HepG2 (cell line): ENCODE results near the gene SLC2A10. TPM values are rescaled to one million over a fixed set of nuclear protein-coding genes. Genes with fewer than 3 reads are reported as not detected.
A peak's percentile ranks its signal among the peaks of the same experiment; 100 is the strongest.

Source experiments
- ATF3 ChIP-seq: sonication (generic); formaldehyde crosslinking; IDR thresholded peaks from 2 replicates; pipeline ENCODE4 v1.4.0; 2020; ENCODE audit warnings: missing genetic modification reagents
- CBX1 ChIP-seq: IDR thresholded peaks from one replicate; pipeline ENCODE4 v1.6.1; 2016; ENCODE audit warnings: antibody characterized with exemption, low read depth
- E2F5 ChIP-seq: sonication (generic); formaldehyde crosslinking; conservative IDR thresholded peaks from 2 replicates; pipeline ENCODE4 v1.4.0; 2020; ENCODE audit warnings: missing genetic modification reagents
- FOXP4 ChIP-seq: sonication (generic); formaldehyde crosslinking; IDR thresholded peaks from 2 replicates; pipeline ENCODE4 v1.4.0; 2020; ENCODE audit warnings: missing genetic modification reagents
- GATAD2A ChIP-seq: IDR thresholded peaks from 2 replicates; pipeline ENCODE4 v1.6.1; 2016
- HIC2 ChIP-seq: sonication (generic); formaldehyde crosslinking; IDR thresholded peaks from 2 replicates; pipeline ENCODE4 v1.9.0; 2022; ENCODE audit warnings: low read depth, missing genetic modification reagents
- MAX ChIP-seq: IDR thresholded peaks from 2 replicates; pipeline ENCODE4 v1.6.1; 2012; ENCODE audit warnings: inconsistent platforms
- NR2F2 ChIP-seq: IDR thresholded peaks from 2 replicates; pipeline ENCODE4 v1.6.1; 2012; ENCODE audit warnings: low read depth, inconsistent platforms, borderline replicate concordance
- PRDM4 ChIP-seq: sonication (generic); formaldehyde crosslinking; IDR thresholded peaks from 2 replicates; pipeline ENCODE4 v1.9.0; 2021; ENCODE audit warnings: missing genetic modification reagents, borderline replicate concordance
- RFXANK ChIP-seq: IDR thresholded peaks from 2 replicates; pipeline ENCODE4 v1.6.1; 2016
- SMARCE1 ChIP-seq: fragments of 450-650 bp; IDR thresholded peaks from 2 replicates; pipeline ENCODE4 v1.6.1; 2017; ENCODE audit warnings: borderline replicate concordance
- TERF1 ChIP-seq: sonication (generic); formaldehyde crosslinking; IDR thresholded peaks from 2 replicates; pipeline ENCODE4 v1.8.0; 2022; ENCODE audit warnings: mild to moderate bottlenecking, missing genetic modification reagents, moderate library complexity
- THYN1 ChIP-seq: sonication (generic); formaldehyde crosslinking; IDR thresholded peaks from 2 replicates; pipeline ENCODE4 v1.8.1; 2023; ENCODE audit warnings: low read depth, mild to moderate bottlenecking, moderate library complexity, missing genetic modification reagents, borderline replicate concordance
- ZBTB20 ChIP-seq: sonication (generic); formaldehyde crosslinking; IDR thresholded peaks from 2 replicates; pipeline ENCODE4 v1.8.1; 2023; ENCODE audit warnings: missing genetic modification reagents, low read depth, mild to moderate bottlenecking, borderline replicate concordance
- ZBTB37 ChIP-seq: sonication (generic); formaldehyde crosslinking; IDR thresholded peaks from 2 replicates; pipeline ENCODE4 v1.4.0; 2020; ENCODE audit warnings: mild to moderate bottlenecking, missing genetic modification reagents
- ZNF160 ChIP-seq: sonication (generic); formaldehyde crosslinking; IDR thresholded peaks from 2 replicates; pipeline ENCODE4 v1.8.0; 2022; ENCODE audit warnings: mild to moderate bottlenecking, inconsistent platforms, missing genetic modification reagents
- ZNF230 ChIP-seq: sonication (generic); formaldehyde crosslinking; IDR thresholded peaks from 2 replicates; pipeline ENCODE4 v1.4.0; 2020; ENCODE audit warnings: mild to moderate bottlenecking, missing genetic modification reagents
- ZNF251 ChIP-seq: sonication (generic); formaldehyde crosslinking; IDR thresholded peaks from 2 replicates; pipeline ENCODE4 v1.9.0; 2021; ENCODE audit warnings: mild to moderate bottlenecking, missing genetic modification reagents
- ZNF567 ChIP-seq: sonication (generic); formaldehyde crosslinking; IDR thresholded peaks from 2 replicates; pipeline ENCODE4 v1.8.1; 2023; ENCODE audit warnings: mild to moderate bottlenecking, missing genetic modification reagents, borderline replicate concordance
- polyA plus RNA-seq, 8 experiments: library from polyadenylated mRNA; depleted of rRNA in 3 of 8; stranded (reverse) in 7 of 8; unstranded in 1 of 8; fragments of >200 nt; fragmentation: Illumina TruSeq in 4 of 8; extraction: Trizol in 4 of 8; gene quantifications; 2 replicates each; pipeline versions ENCODE4 v1.2.1 to v1.2.3, GENCODE V29; 2011 to 2016; ENCODE audit warnings: low read depth in 4 of 8, missing spikeins in 1 of 8, mixed read lengths in 1 of 8; ENCODE audit not compliant: insufficient read depth in 1 of 8
- total RNA-seq, 5 experiments: library from RNA; depleted of rRNA; stranded (reverse); fragments of >200 nt; fragmentation: Illumina TruSeq; extraction: Trizol; gene quantifications; 2 replicates each; pipeline ENCODE4 v1.2.3, GENCODE V29; 2016; ENCODE audit warnings: low read depth in 1 of 5

SLC2A10 gene
- total and polyA plus RNA-seq, 2 of the 13 experiments (the other 11 are each of a cell fraction or from before 2014, with no cell fraction given), result 16.0 to 18.4 TPM

GRCh38 chr20:46699651-46700359, 9.6 kb upstream of the SLC2A10 start (continued):
- TF ChIP-seq HIC2 (CRISPR knock-in tag), result no peak
- no peak for TF ChIP-seq ZBTB20 (CRISPR knock-in tag)
- TF ChIP-seq ATF3 (CRISPR knock-in tag), result no peak
- TF ChIP-seq ZNF567 (CRISPR knock-in tag), result no peak
- TF ChIP-seq TERF1 (CRISPR knock-in tag), result no peak
- TF ChIP-seq MAX, result no peak
- no peak for TF ChIP-seq SMARCE1
- no peak for TF ChIP-seq CBX1
- no peak for TF ChIP-seq PRDM4 (CRISPR knock-in tag)
- no peak for TF ChIP-seq NR2F2
- no peak for TF ChIP-seq FOXP4 (CRISPR knock-in tag)
- no peak for TF ChIP-seq ZBTB37 (CRISPR knock-in tag)
- TF ChIP-seq RFXANK (CRISPR knock-in tag), result no peak
- no peak for TF ChIP-seq THYN1 (CRISPR knock-in tag)
- peak; percentile 42 for TF ChIP-seq GATAD2A (CRISPR knock-in tag)
- TF ChIP-seq ZNF160 (CRISPR knock-in tag), result no peak
- TF ChIP-seq ZNF251 (CRISPR knock-in tag), result no peak
- no peak for TF ChIP-seq ZNF230 (CRISPR knock-in tag)
- no peak for TF ChIP-seq E2F5 (CRISPR knock-in tag)
